A549 treated with CpdA at 1 μM for 4 hours (cell line): ENCODE measurements around the gene OR6T1. TPM values are rescaled to one million over a fixed set of nuclear protein-coding genes. Genes with fewer than 3 reads are reported as not detected.

Experiments used
- total RNA-seq: library from RNA; stranded (reverse); fragments of 200-300 nt; extraction: Qiagen RNA extraction; gene quantifications from 5 replicates; pipeline ENCODE4 v1.2.3, GENCODE V29; 2022; ENCODE audit warnings: low read depth

The OR6T1 gene, protein sequence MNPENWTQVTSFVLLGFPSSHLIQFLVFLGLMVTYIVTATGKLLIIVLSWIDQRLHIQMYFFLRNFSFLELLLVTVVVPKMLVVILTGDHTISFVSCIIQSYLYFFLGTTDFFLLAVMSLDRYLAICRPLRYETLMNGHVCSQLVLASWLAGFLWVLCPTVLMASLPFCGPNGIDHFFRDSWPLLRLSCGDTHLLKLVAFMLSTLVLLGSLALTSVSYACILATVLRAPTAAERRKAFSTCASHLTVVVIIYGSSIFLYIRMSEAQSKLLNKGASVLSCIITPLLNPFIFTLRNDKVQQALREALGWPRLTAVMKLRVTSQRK
- total RNA-seq, result not detected in 5 replicates

DNA sequence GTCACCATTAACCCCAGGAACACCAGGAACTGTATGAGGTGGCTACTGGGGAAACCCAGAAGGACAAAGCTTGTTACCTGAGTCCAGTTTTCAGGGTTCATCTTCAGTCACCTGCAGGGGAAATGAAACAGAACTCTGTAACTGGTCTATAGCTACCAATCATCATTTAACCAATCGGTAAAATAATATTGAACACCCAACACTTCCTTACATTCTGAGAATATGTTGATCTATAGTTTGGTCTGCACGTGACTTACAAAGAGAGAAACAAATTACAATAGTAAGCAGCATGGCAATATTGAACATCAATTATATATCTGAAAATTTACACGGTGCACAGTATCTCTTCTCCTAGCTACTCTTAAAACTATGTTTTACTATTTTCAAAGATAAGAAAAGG, at the start of gene OR6T1:
OR6T1 (minus strand) TSS at position 101 of the 400 bp plus-strand sequence; CDS start at position 101, 0 bp downstream.

DNA sequence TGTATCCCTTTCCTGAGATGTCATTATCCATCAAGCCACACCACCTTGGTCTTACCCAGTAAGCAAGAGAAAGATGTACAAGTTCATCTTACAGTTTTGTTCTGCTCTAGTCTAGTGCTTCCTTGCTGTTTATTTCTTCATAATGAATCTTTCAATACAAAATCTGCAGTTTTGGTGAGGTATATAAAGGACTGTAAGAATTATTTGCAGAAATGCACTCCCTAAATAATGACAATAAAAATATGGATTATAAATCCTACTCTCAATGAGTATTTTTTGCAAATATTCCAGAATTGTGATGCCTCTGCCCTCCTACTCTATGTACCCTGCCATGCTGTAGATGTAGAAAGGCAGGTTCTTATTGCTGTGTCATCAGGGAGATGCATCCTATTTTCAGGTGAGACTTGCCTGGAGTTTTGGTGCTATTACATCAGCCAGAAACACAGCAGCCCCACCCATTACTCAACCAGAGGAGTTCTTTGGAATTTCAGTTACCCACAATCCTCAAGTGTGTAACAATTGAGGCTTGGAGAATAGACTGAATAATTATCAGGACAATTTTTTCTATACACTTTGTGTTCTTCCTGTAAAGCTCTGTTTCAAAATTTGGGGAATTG, 34.2 kb upstream of the OR6T1 start, which contains the start of gene OR10S1:
OR10S1 (minus strand) TSS at position 51 of the 617 bp plus-strand sequence. CDS start 117 bp downstream, outside the sequence.

DNA sequence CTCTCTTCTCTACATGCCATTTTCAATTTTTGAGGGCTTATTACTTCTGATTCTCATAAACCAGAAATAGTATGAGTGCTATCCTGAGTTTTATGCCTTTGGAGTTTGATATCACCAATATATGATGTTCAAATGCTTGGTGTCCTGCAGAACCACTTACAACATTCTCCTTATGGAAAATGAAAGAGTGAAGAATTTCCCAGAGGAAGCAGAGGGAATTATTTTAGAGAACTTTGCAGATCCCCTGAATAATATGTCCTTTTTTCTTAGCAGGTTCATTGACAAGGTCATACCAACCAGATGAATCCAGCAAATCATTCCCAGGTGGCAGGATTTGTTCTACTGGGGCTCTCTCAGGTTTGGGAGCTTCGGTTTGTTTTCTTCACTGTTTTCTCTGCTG, 4.3 kb downstream of the OR6T1 start, which contains the start of gene OR4D5:
OR4D5 (plus strand) TSS at position 301 of the 400 bp plus-strand sequence; CDS start at position 301, 0 bp downstream.

DNA sequence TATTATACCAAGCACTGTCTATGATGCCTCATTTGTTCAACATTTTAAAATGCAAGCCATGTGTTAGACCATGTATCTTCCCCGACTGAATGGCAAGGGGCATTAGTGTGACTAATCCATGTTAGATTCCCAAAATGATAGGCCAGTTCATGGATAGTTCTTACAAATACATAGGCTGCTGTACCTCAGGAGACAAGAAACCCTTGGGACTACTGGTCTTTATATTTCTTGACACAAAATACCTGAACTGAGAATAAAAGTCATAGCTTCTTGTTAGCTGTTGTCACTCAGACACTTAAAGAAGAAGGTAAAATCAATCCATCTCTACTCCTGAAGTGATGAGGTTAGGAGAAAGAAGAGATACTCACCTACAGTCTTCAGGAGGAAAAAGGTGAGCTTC, 41.8 kb downstream of the OR6T1 start, which contains the start of gene OR8D4:
OR8D4 (plus strand) TSS at position 301 of the 400 bp plus-strand sequence. CDS start 4,265 bp downstream, outside the sequence.

Other genes starting within 250 kb of the OR6T1 start
- 8.9 to 11.1 TPM (median 9.5 TPM) in 5 replicates for gene ZNF202, start 202.2 kb downstream of the OR6T1 start, total RNA-seq
- not detected in 5 replicates for gene OR6X1, start 189.3 kb downstream of the OR6T1 start, total RNA-seq
- not detected in 5 replicates for gene OR6M1, start 137.5 kb downstream of the OR6T1 start, total RNA-seq
- gene TMEM225, start 58.2 kb downstream of the OR6T1 start, total RNA-seq, result not detected in 5 replicates
- not detected in 5 replicates for gene OR8D4, start 41.7 kb downstream of the OR6T1 start, total RNA-seq
- gene OR4D5, start 4.2 kb downstream of the OR6T1 start, total RNA-seq, result not detected in 5 replicates
- gene OR10S1, start 33.9 kb upstream of the OR6T1 start, total RNA-seq, result not detected in 5 replicates
- not detected in 5 replicates for gene OR10G6, start 51.3 kb upstream of the OR6T1 start, total RNA-seq
- gene OR10G4, start 69.2 kb upstream of the OR6T1 start, total RNA-seq, result not detected in 5 replicates
- not detected in 5 replicates for gene OR10G9, start 79.2 kb upstream of the OR6T1 start, total RNA-seq
- gene OR10G8, start 83.0 kb upstream of the OR6T1 start, total RNA-seq, result not detected in 5 replicates
- gene OR10G7, start 97.5 kb upstream of the OR6T1 start, total RNA-seq, result not detected in 5 replicates
- gene VWA5A, start 171.6 kb upstream of the OR6T1 start, total RNA-seq, result 0.22 to 0.37 TPM (median 0.30 TPM) in 5 replicates
- gene OR10D3, start 239.5 kb upstream of the OR6T1 start, total RNA-seq, result not detected in 5 replicates